ENCODE data around the gene ATXN7.

DNA sequence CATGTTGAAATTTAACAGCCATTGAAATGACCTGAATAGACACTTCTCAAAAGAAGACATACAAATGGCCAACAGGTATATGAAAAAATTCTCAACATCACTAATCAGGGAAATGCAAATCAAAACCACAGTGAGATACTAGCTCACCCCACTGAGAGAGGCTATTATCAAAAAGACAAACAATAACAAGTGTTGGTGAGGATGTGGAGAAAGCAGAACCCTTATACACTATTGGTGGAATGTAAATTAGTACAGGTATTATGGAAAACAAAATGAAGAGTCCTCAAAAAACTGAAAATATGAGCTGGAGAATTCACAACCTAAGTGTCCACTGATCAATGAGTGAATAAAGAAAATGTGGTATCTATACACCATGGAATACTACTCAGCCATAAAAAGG is 21.5 kb upstream of the ATXN7 start:
- TF ChIP-seq, protein P1, sequence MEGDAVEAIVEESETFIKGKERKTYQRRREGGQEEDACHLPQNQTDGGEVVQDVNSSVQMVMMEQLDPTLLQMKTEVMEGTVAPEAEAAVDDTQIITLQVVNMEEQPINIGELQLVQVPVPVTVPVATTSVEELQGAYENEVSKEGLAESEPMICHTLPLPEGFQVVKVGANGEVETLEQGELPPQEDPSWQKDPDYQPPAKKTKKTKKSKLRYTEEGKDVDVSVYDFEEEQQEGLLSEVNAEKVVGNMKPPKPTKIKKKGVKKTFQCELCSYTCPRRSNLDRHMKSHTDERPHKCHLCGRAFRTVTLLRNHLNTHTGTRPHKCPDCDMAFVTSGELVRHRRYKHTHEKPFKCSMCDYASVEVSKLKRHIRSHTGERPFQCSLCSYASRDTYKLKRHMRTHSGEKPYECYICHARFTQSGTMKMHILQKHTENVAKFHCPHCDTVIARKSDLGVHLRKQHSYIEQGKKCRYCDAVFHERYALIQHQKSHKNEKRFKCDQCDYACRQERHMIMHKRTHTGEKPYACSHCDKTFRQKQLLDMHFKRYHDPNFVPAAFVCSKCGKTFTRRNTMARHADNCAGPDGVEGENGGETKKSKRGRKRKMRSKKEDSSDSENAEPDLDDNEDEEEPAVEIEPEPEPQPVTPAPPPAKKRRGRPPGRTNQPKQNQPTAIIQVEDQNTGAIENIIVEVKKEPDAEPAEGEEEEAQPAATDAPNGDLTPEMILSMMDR (IDR thresholded peaks at IDR 0.05): no peak
- TF ChIP-seq POLR2A (IDR thresholded peaks at IDR 0.05): no peak
